HG02759 (cell line): Measurements from ENCODE around the gene SOAT2.
"Not testable (repeated sequence)": the region's sequence is repeated elsewhere in the genome, so short reads cannot be mapped to it uniquely, and the experiment has no call there.

Experiments
- ATAC-seq: cut with Tn5 transposase; IDR thresholded peaks from one replicate; pipeline ENCODE4 v1.9.1; 2021; ENCODE audit warnings: mild to moderate bottlenecking, moderate library complexity; ENCODE audit not compliant: unreplicated experiment

The SOAT2 gene

GRCh38 chr12:53079226-53080117 is 23.8 kb upstream of the SOAT2 start, which contains the start of gene SPRYD3:
Gene SPRYD3 (minus strand): TSS chr12:53079390. CDS start chr12:53079333, 57 bp downstream.
- peak; percentile 99 for ATAC-seq

GRCh38 chr12:53082637-53083175 is 20.6 kb upstream of the SOAT2 start:
- ATAC-seq, result no peak

- no peak for ATAC-seq
Measured at GRCh38 chr12:53086361-53086760, 16.9 kb upstream of the SOAT2 start.

- ATAC-seq, result no peak
Measured at GRCh38 chr12:53090105-53090504, 13.2 kb upstream of the SOAT2 start.

- no peak for ATAC-seq
Measured at GRCh38 chr12:53090554-53090953, 12.7 kb upstream of the SOAT2 start.

GRCh38 chr12:53091756-53092155 is 11.5 kb upstream of the SOAT2 start:
- ATAC-seq, result no peak

- no peak for ATAC-seq
Measured at GRCh38 chr12:53093777-53094393, 9.4 kb upstream of the SOAT2 start.

- no peak for ATAC-seq
Measured at GRCh38 chr12:53094394-53094787, 8.9 kb upstream of the SOAT2 start.

GRCh38 chr12:53094796-53095595 is 8.3 kb upstream of the SOAT2 start:
- not testable (repeated sequence) for ATAC-seq

- not testable (repeated sequence) for ATAC-seq
Measured at GRCh38 chr12:53095596-53095895, 7.7 kb upstream of the SOAT2 start.

- ATAC-seq, result no peak
Measured at GRCh38 chr12:53096089-53096741, 7.1 kb upstream of the SOAT2 start.

- no peak for ATAC-seq
Measured at GRCh38 chr12:53096759-53097158, 6.5 kb upstream of the SOAT2 start.

- ATAC-seq, result no peak
Measured at GRCh38 chr12:53097207-53097563, 6.1 kb upstream of the SOAT2 start.

GRCh38 chr12:53097564-53098353 is 5.5 kb upstream of the SOAT2 start, which contains the start of gene IGFBP6:
Gene IGFBP6 (plus strand): TSS chr12:53097667. CDS start chr12:53097718, 51 bp downstream.
- ATAC-seq, result peak; percentile 56

GRCh38 chr12:53098354-53098981 is 4.8 kb upstream of the SOAT2 start:
- ATAC-seq, result no peak

- ATAC-seq, result no peak
Measured at GRCh38 chr12:53099071-53099882, 4.0 kb upstream of the SOAT2 start.

GRCh38 chr12:53100466-53101151 is 2.7 kb upstream of the SOAT2 start:
- ATAC-seq, result no peak

GRCh38 chr12:53101266-53101665 is 2.0 kb upstream of the SOAT2 start:
- ATAC-seq, result no peak
